Endodermal cell (in vitro differentiated cells): ENCODE measurements around the gene CRISPLD2. TPM values are rescaled to one million over a fixed set of nuclear protein-coding genes. Genes with fewer than 3 reads are reported as not detected.
"Not testable (repeated sequence)": the region's sequence is repeated elsewhere in the genome, so short reads cannot be mapped to it uniquely, and the experiment has no call there.

Experiments
- DNase-seq: peaks from one replicate; pipeline ENCODE4 v3.0.0-alpha.2; 2017
- H3K27ac ChIP-seq: 2 replicates; pipeline ENCODE4 v1.5.1; 2013; ENCODE audit warnings: mild to moderate bottlenecking, low read depth, low read length, moderate library complexity
- H3K27me3 ChIP-seq: 2 replicates; pipeline ENCODE4 v1.6.1; 2013; ENCODE audit warnings: mild to moderate bottlenecking, low read length, moderate library complexity; ENCODE audit not compliant: insufficient read depth, control insufficient read depth, poor library complexity, severe bottlenecking
- H3K36me3 ChIP-seq: 2 replicates; pipeline ENCODE4 v1.7.0; 2013; ENCODE audit warnings: mild to moderate bottlenecking, low read length, moderate library complexity; ENCODE audit not compliant: control insufficient read depth, insufficient read depth
- H3K4me1 ChIP-seq: one replicate; pipeline ENCODE4 v1.7.0; 2013; ENCODE audit warnings: low read length; ENCODE audit not compliant: control insufficient read depth, insufficient read depth
- H3K4me3 ChIP-seq: 2 replicates; pipeline ENCODE4 v1.5.1; 2013; ENCODE audit warnings: mild to moderate bottlenecking, low read length, moderate library complexity
- H3K9ac ChIP-seq: 2 replicates; pipeline ENCODE4 v1.6.1; 2013; ENCODE audit warnings: mild to moderate bottlenecking, low read length, moderate library complexity; ENCODE audit not compliant: poor library complexity, severe bottlenecking; ENCODE audit errors: extremely low read depth
- H3K9me3 ChIP-seq: 2 replicates; pipeline ENCODE4 v1.6.1; 2013; ENCODE audit warnings: mild to moderate bottlenecking, low read length, moderate library complexity; ENCODE audit not compliant: control insufficient read depth
- H3K27ac Mint-ChIP-seq: 2 replicates; pipeline ENCODE4 v1.8.0; 2020; ENCODE audit warnings: mixed read lengths
- H3K27me3 Mint-ChIP-seq: 2 replicates; pipeline ENCODE4 v1.8.0; 2021; ENCODE audit warnings: mild to moderate bottlenecking, mixed read lengths; ENCODE audit not compliant: insufficient read depth
- H3K36me3 Mint-ChIP-seq: 2 replicates; pipeline ENCODE4 v1.8.0; 2020; ENCODE audit warnings: low read depth, mixed read lengths
- H3K4me1 Mint-ChIP-seq: 2 replicates; pipeline ENCODE4 v1.8.0; 2020; ENCODE audit warnings: mixed read lengths
- H3K4me3 Mint-ChIP-seq: 2 replicates; pipeline ENCODE4 v1.8.0; 2020; ENCODE audit warnings: mild to moderate bottlenecking, moderate library complexity, mixed read lengths
- H3K9me3 Mint-ChIP-seq: 2 replicates; pipeline ENCODE4 v1.8.0; 2020; ENCODE audit warnings: mild to moderate bottlenecking, mixed read lengths
- WGBS, 2 experiments: methylation state at CpG; one replicate each; pipeline versions ENCODE4 v1.1.5 to v1.1.7; 2013; ENCODE audit warnings: missing lambda C conversion rate in 2 of 2, mixed read lengths in 1 of 2; ENCODE audit not compliant: insufficient coverage in 1 of 2, insufficient read length in 1 of 2; 5-methylcytosine and 5-hydroxymethylcytosine counted together
- total RNA-seq, 2 donors: library from RNA; stranded (reverse); fragmentation: NEBNext Ultra II Directional in 1 of 2; extraction: Animal tissue kit (Norgen Biotek cat#: 25700) in 1 of 2; gene quantifications; 2 replicates in 1 of 2; 3 replicates in 1 of 2; pipeline ENCODE4 v1.2.1, GENCODE V29; 2021
- TF ChIP-seq, protein P1 (sequence below): fragments of 200-600 bp; sonication (generic); conservative IDR thresholded peaks from 2 replicates; pipeline ENCODE4 v1.5.0; 2021; ENCODE audit warnings: antibody characterized with exemption, mild to moderate bottlenecking

CRISPLD2 gene
- total RNA-seq, 2 donors from 2014 or later = 5.0 to 9.3 TPM

DNA sequence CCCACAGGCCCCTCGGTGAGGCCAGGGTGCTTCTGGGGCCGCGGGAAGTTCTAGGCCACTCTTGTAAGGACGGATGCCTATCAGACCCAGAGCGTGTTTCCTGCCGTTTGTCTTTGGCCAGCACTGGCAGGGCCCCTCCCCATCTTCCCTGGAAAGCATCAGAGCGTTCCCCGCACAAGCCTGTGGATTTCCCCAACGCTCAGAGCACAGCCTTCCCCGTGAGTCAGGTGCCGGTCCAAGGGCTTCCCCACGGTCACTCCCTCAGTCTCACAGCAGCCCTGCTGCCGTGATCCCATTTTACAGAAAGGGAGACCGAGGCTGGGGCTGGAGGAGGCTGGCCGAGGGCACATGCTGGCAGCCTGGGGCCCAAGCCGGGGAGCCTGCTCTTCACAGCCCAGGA is 33.7 kb downstream of the CRISPLD2 start:
- no peak overlapping the region for H3K4me3 ChIP-seq
- no peak for DNase-seq
- TF ChIP-seq, protein P1, sequence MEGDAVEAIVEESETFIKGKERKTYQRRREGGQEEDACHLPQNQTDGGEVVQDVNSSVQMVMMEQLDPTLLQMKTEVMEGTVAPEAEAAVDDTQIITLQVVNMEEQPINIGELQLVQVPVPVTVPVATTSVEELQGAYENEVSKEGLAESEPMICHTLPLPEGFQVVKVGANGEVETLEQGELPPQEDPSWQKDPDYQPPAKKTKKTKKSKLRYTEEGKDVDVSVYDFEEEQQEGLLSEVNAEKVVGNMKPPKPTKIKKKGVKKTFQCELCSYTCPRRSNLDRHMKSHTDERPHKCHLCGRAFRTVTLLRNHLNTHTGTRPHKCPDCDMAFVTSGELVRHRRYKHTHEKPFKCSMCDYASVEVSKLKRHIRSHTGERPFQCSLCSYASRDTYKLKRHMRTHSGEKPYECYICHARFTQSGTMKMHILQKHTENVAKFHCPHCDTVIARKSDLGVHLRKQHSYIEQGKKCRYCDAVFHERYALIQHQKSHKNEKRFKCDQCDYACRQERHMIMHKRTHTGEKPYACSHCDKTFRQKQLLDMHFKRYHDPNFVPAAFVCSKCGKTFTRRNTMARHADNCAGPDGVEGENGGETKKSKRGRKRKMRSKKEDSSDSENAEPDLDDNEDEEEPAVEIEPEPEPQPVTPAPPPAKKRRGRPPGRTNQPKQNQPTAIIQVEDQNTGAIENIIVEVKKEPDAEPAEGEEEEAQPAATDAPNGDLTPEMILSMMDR = no peak

GRCh38 chr16:84854759-84855158 is 35.0 kb downstream of the CRISPLD2 start:
- no peaks in the 10 kb centered on the region for H3K4me1 ChIP-seq
- Mint-ChIP-seq H3K4me1 (no peaks in the 10 kb centered on the region), H3K9me3 (peaks cover 12% of the 10 kb centered on the region), H3K27ac (no peak overlapping the region), H3K36me3 (peaks cover 12% of the 10 kb centered on the region), H3K4me3 (no peak overlapping the region), H3K27me3 (no peaks in the 10 kb centered on the region)
- no peak overlapping the region for H3K4me3 ChIP-seq
- H3K27ac ChIP-seq = no peak overlapping the region
- 88 to 93% methylated on average over 8 to 11 of the region's 11 CpGs for WGBS, 2 experiments
- TF ChIP-seq, protein P1 = no peak
- H3K9ac ChIP-seq = no peak overlapping the region
- H3K27me3 ChIP-seq = no peaks in the 10 kb centered on the region
- no peak for DNase-seq
- H3K36me3 ChIP-seq = no peaks in the 10 kb centered on the region
- H3K9me3 ChIP-seq = no peaks in the 10 kb centered on the region

More for the DNA sequence above, 33.7 kb downstream of the CRISPLD2 start:
- no peaks in the 10 kb centered on the region for H3K36me3 ChIP-seq
- no peaks in the 10 kb centered on the region for H3K27me3 ChIP-seq
- H3K27me3 Mint-ChIP-seq = no peaks in the 10 kb centered on the region
- peaks cover 2% of the 10 kb centered on the region for H3K4me1 Mint-ChIP-seq
- H3K9me3 Mint-ChIP-seq = peaks cover 4% of the 10 kb centered on the region
- H3K27ac ChIP-seq = no peak overlapping the region
- H3K4me1 ChIP-seq = no peaks in the 10 kb centered on the region
- peaks cover 9% of the 10 kb centered on the region for H3K36me3 Mint-ChIP-seq
- no peak overlapping the region for H3K27ac Mint-ChIP-seq
- 86 to 87% methylated on average over 10 to 16 of the region's 16 CpGs for WGBS, 2 experiments
- no peaks in the 10 kb centered on the region for H3K9me3 ChIP-seq
- no peak overlapping the region for H3K4me3 Mint-ChIP-seq
- H3K9ac ChIP-seq = no peak overlapping the region

DNA sequence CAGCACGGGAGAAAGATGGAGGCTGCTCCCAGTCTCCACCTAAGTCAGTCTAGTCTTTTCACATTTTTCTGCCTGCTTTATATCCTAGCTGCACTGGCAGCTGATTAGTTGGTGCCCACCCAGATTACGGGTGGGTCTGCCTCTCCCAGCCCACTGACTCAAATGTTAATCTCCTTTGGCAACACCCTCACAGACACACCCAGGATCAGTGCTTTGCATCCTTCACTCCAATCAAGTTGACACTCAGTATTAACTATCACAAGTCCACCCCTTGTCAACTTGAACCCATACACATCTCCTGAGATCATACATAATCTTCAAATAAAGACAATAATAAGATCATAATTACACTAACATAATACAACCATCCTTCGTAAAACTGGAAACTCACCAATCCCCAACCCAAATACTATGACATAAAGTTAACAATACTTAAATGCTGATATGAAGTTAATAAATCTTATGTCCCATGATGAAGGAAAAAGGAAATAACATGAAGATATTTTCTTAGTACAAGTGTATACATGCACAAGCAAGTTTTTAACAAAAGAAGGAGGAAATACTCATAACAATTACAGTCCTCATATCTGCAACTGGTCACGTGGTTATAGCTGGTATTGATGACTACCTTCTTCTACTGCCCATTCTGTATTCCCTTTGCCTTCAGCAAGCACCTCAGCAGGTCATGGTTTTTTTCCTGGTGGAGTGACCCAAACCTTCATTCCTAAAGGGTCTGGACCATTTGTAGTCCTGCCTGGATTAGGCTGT is 35.8 kb downstream of the CRISPLD2 start:
- H3K4me3 Mint-ChIP-seq = not testable (repeated sequence)
- peaks cover 16% of the 10 kb centered on the region for H3K36me3 Mint-ChIP-seq

GRCh38 chr16:84856203-84856581 is 36.4 kb downstream of the CRISPLD2 start:
- 98 to 100% methylated on average over 1 to 3 of the region's 3 CpGs for WGBS, 2 experiments
- not testable (repeated sequence) for H3K27ac ChIP-seq, DNase-seq, H3K36me3 ChIP-seq, H3K4me1 Mint-ChIP-seq, H3K27me3 Mint-ChIP-seq, H3K9me3 ChIP-seq, H3K4me3 Mint-ChIP-seq, H3K4me1 ChIP-seq, H3K4me3 ChIP-seq, H3K9ac ChIP-seq, H3K27ac Mint-ChIP-seq, H3K27me3 ChIP-seq
- peaks cover 12% of the 10 kb centered on the region for H3K36me3 Mint-ChIP-seq
- peaks cover 20% of the 10 kb centered on the region for H3K9me3 Mint-ChIP-seq

More for the DNA sequence above, 35.8 kb downstream of the CRISPLD2 start:
- H3K9me3 ChIP-seq, H3K27me3 ChIP-seq, H3K4me1 Mint-ChIP-seq, H3K27ac ChIP-seq, H3K27ac Mint-ChIP-seq, DNase-seq, H3K4me1 ChIP-seq, H3K9ac ChIP-seq, H3K27me3 Mint-ChIP-seq, H3K4me3 ChIP-seq, H3K36me3 ChIP-seq: not testable (repeated sequence)
- 93% methylated on average over 2 to 4 of the region's 4 CpGs for WGBS, 2 experiments
- H3K9me3 Mint-ChIP-seq = peaks cover 19% of the 10 kb centered on the region

DNA sequence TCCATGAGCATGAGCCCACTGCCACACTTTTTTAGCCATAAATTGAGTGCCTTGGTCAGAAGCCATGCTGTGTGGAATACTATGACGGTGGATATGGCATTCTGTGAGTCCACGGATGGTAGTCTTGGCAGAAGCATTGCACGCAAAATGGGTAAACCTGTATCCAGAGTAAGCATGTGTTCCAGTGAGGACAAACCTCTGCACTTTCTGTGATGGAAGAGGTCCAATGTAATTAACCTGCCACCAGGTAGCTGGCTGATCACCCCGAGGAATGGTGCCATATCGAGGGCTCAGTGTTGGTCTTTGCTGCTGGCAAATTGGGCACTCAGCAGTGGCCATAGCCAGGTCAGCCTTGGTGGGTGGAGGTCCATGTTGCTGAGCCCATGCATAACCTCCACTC is 37.0 kb downstream of the CRISPLD2 start:
- 92 to 100% methylated on average over 1 to 5 of the region's 5 CpGs for WGBS, 2 experiments
- DNase-seq, H3K9ac ChIP-seq, H3K9me3 ChIP-seq, H3K4me3 ChIP-seq, H3K4me3 Mint-ChIP-seq, H3K27me3 Mint-ChIP-seq, H3K27me3 ChIP-seq, H3K4me1 ChIP-seq, H3K4me1 Mint-ChIP-seq, H3K27ac Mint-ChIP-seq, H3K36me3 ChIP-seq, H3K27ac ChIP-seq: not testable (repeated sequence)
- peaks cover 20% of the 10 kb centered on the region for H3K9me3 Mint-ChIP-seq
- H3K36me3 Mint-ChIP-seq = peaks cover 14% of the 10 kb centered on the region
